WTC11 (cell line): Measurements from ENCODE around the gene LPAR2. TPM values are rescaled to one million over a fixed set of nuclear protein-coding genes. Genes with fewer than 3 reads are reported as not detected.

ENCODE experiments used
- ATAC-seq: fragments of 200-7000 bp; cut with Tn5 transposase; 2 replicates; pipeline ENCODE4 v1.10.0; 2021; ENCODE audit warnings: mild to moderate bottlenecking, moderate library complexity
- CTCF ChIA-PET: fragments of 300-600 bp; sonication (Branson Sonifier 250); formaldehyde crosslinking; loops from one replicate; lab custom pipeline; 2021; ENCODE audit warnings: antibody characterized with exemption; lab: Charles Lee
- POLR2A ChIA-PET: fragments of 350-600 bp; sonication (Branson Sonifier 250); formaldehyde crosslinking; loops from one replicate; lab custom pipeline; 2021; ENCODE audit warnings: antibody characterized with exemption; lab: Charles Lee
- DNase-seq: peaks from one replicate; pipeline ENCODE4 v3.0.0; 2021; ENCODE audit warnings: low spot score
- H3K27ac Mint-ChIP-seq: 2 replicates; pipeline ENCODE4 v1.8.0; 2021; ENCODE audit warnings: mixed read lengths
- H3K27me3 Mint-ChIP-seq: 2 replicates; pipeline ENCODE4 v1.8.0; 2021; ENCODE audit warnings: low read depth, mild to moderate bottlenecking, moderate library complexity, mixed read lengths
- H3K36me3 Mint-ChIP-seq: 2 replicates; pipeline ENCODE4 v1.8.0; 2021; ENCODE audit warnings: mixed read lengths
- H3K4me1 Mint-ChIP-seq: 2 replicates; pipeline ENCODE4 v1.8.0; 2022; ENCODE audit warnings: mixed read lengths
- H3K4me3 Mint-ChIP-seq: 2 replicates; pipeline ENCODE4 v1.8.0; 2021; ENCODE audit warnings: mild to moderate bottlenecking, moderate library complexity, mixed read lengths
- H3K9me3 Mint-ChIP-seq: 2 replicates; pipeline ENCODE4 v1.8.0; 2021; ENCODE audit warnings: mixed read lengths
- CREB1 ChIP-seq: sonication (generic); formaldehyde crosslinking; IDR thresholded peaks from 2 replicates; pipeline ENCODE4 v1.8.0; 2023; ENCODE audit warnings: mild to moderate bottlenecking, missing genetic modification reagents
- ESRRA ChIP-seq: sonication (generic); formaldehyde crosslinking; IDR thresholded peaks from 2 replicates; pipeline ENCODE4 v1.8.1; 2022; ENCODE audit warnings: mild to moderate bottlenecking, missing genetic modification reagents, borderline replicate concordance
- MYBL2 ChIP-seq: sonication (generic); formaldehyde crosslinking; IDR thresholded peaks from 2 replicates; pipeline ENCODE4 v1.8.1; 2023; ENCODE audit warnings: mild to moderate bottlenecking, moderate library complexity, missing genetic modification reagents
- NR1H2 ChIP-seq: sonication (generic); formaldehyde crosslinking; IDR thresholded peaks from 2 replicates; pipeline ENCODE4 v1.9.0; 2021; ENCODE audit warnings: mild to moderate bottlenecking, moderate library complexity, missing genetic modification reagents
- NR2C2 ChIP-seq: sonication (generic); formaldehyde crosslinking; IDR thresholded peaks from 2 replicates; pipeline ENCODE4 v1.8.0; 2022; ENCODE audit warnings: mild to moderate bottlenecking, missing genetic modification reagents
- PRRX2 ChIP-seq: fragments of 250-450 bp; sonication (Bioruptor Pico); IDR thresholded peaks from 2 replicates; pipeline ENCODE4 v1.8.0; 2021; ENCODE audit warnings: mild to moderate bottlenecking
- SMAD4 ChIP-seq: sonication (generic); formaldehyde crosslinking; IDR thresholded peaks from 2 replicates; pipeline ENCODE4 v1.8.0; 2022; ENCODE audit warnings: mild to moderate bottlenecking, missing genetic modification reagents
- SP1 ChIP-seq: sonication (generic); formaldehyde crosslinking; conservative IDR thresholded peaks from 2 replicates; pipeline ENCODE4 v1.8.1; 2022; ENCODE audit warnings: missing genetic modification reagents
- TEAD1 ChIP-seq: sonication (generic); formaldehyde crosslinking; IDR thresholded peaks from 2 replicates; pipeline ENCODE4 v1.8.0; 2022; ENCODE audit warnings: mild to moderate bottlenecking, missing genetic modification reagents
- TP53 ChIP-seq: sonication (generic); formaldehyde crosslinking; IDR thresholded peaks from 2 replicates; pipeline ENCODE4 v1.8.1; 2023; ENCODE audit warnings: mild to moderate bottlenecking, missing genetic modification reagents
- total RNA-seq: library from RNA; stranded (reverse); gene quantifications from 3 replicates; pipeline ENCODE4 v1.2.3, GENCODE V29; 2021
- TF ChIP-seq, protein P1 (sequence below): fragments of 200-600 bp; IDR thresholded peaks from 2 replicates; pipeline ENCODE4 v1.8.0; 2022; ENCODE audit warnings: antibody characterized with exemption
- TF ChIP-seq, protein P2 (sequence below): sonication (generic); formaldehyde crosslinking; IDR thresholded peaks from 2 replicates; pipeline ENCODE4 v1.8.1; 2022; ENCODE audit warnings: low read depth, missing genetic modification reagents, borderline replicate concordance
- TF ChIP-seq, protein P3 (sequence below): sonication (generic); formaldehyde crosslinking; IDR thresholded peaks from 2 replicates; pipeline ENCODE4 v1.8.0; 2022; ENCODE audit warnings: mild to moderate bottlenecking, missing genetic modification reagents
- TF ChIP-seq, protein P4 (sequence below): sonication (generic); formaldehyde crosslinking; IDR thresholded peaks from 2 replicates; pipeline ENCODE4 v1.8.1; 2023; ENCODE audit warnings: mild to moderate bottlenecking, missing genetic modification reagents, moderate library complexity
- TF ChIP-seq, protein P5 (sequence below): fragments of 250-450 bp; sonication (Bioruptor Pico); IDR thresholded peaks from 2 replicates; pipeline ENCODE4 v1.8.0; 2021; ENCODE audit warnings: mild to moderate bottlenecking
- TF ChIP-seq, protein P6 (sequence below): sonication (generic); formaldehyde crosslinking; IDR thresholded peaks from 2 replicates; pipeline ENCODE4 v1.8.0; 2023; ENCODE audit warnings: mild to moderate bottlenecking, missing genetic modification reagents
- TF ChIP-seq, protein P7 (sequence below): fragments of 250-450 bp; sonication (Bioruptor Pico); IDR thresholded peaks from 2 replicates; pipeline ENCODE4 v1.9.0; 2021; ENCODE audit warnings: mild to moderate bottlenecking, borderline replicate concordance

LPAR2 gene
- total RNA-seq, 1 experiment from 2014 or later, result 44.5 TPM

DNA sequence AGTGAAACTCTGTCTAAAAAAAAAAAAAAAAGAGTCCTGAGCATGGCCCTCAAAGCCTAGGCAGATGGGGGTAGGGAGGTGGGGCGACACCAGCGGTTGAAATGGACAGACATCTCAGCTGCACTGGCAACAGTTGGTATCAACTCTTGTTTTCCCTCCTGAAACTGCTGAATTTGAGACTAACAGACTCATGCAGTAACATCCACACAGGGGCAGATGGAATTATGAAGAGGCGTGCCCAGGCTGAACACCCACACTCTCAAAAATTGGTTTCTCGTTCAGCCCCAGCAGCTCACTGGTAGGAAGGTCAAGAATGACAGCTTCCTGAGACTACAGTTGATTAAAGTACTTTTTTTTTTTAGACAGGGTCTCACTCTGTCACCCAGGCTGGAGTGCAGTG is 33.6 kb downstream of the LPAR2 start (continued):
- no peak for TF ChIP-seq PRRX2 (CRISPR knock-in tag)
- TF ChIP-seq, protein P1, sequence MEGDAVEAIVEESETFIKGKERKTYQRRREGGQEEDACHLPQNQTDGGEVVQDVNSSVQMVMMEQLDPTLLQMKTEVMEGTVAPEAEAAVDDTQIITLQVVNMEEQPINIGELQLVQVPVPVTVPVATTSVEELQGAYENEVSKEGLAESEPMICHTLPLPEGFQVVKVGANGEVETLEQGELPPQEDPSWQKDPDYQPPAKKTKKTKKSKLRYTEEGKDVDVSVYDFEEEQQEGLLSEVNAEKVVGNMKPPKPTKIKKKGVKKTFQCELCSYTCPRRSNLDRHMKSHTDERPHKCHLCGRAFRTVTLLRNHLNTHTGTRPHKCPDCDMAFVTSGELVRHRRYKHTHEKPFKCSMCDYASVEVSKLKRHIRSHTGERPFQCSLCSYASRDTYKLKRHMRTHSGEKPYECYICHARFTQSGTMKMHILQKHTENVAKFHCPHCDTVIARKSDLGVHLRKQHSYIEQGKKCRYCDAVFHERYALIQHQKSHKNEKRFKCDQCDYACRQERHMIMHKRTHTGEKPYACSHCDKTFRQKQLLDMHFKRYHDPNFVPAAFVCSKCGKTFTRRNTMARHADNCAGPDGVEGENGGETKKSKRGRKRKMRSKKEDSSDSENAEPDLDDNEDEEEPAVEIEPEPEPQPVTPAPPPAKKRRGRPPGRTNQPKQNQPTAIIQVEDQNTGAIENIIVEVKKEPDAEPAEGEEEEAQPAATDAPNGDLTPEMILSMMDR, result no peak
- TF ChIP-seq SP1 (CRISPR knock-in tag), result no peak

DNA sequence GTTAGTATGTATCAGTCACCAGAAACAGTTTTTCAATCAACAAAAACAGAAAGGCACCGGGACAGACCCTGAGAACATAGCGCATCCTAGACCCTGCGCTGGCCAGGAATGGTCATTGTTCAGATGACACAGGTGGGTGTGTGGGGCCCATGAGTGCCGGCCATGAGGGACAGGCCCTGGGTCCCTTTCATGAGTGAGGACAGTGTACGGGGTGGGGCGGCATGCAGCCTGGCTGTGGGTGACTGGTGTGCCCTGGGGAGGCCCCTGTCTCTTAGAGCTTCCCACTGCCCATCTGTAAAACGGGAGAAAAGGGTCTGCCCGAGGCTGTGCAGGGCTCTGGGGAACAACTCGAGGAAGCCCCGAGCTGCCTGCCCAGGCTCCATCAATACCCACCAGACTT is 35.3 kb downstream of the LPAR2 start:
- Mint-ChIP-seq H3K4me3 (no peak overlapping the region), H3K27ac (peak overlapping the region; percentile 32; the same call in 1 of the 2 replicates), H3K27me3 (no peaks in the 10 kb centered on the region), H3K4me1 (peaks cover 22% of the 10 kb centered on the region)
- CTCF ChIA-PET, result interaction anchor here (1.2 to 5.6 kb wide), 2 partner anchors 38 to 51 kb away, joined by 4 to 22 read pairs; partner anchors contain the start of gene GMIP
- TF ChIP-seq, protein P2, sequence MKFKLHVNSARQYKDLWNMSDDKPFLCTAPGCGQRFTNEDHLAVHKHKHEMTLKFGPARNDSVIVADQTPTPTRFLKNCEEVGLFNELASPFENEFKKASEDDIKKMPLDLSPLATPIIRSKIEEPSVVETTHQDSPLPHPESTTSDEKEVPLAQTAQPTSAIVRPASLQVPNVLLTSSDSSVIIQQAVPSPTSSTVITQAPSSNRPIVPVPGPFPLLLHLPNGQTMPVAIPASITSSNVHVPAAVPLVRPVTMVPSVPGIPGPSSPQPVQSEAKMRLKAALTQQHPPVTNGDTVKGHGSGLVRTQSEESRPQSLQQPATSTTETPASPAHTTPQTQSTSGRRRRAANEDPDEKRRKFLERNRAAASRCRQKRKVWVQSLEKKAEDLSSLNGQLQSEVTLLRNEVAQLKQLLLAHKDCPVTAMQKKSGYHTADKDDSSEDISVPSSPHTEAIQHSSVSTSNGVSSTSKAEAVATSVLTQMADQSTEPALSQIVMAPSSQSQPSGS (CRISPR knock-in tag), result no peak
- no peak for TF ChIP-seq MYBL2 (CRISPR knock-in tag)
- no peak for TF ChIP-seq ESRRA (CRISPR knock-in tag)
- TF ChIP-seq, protein P3, sequence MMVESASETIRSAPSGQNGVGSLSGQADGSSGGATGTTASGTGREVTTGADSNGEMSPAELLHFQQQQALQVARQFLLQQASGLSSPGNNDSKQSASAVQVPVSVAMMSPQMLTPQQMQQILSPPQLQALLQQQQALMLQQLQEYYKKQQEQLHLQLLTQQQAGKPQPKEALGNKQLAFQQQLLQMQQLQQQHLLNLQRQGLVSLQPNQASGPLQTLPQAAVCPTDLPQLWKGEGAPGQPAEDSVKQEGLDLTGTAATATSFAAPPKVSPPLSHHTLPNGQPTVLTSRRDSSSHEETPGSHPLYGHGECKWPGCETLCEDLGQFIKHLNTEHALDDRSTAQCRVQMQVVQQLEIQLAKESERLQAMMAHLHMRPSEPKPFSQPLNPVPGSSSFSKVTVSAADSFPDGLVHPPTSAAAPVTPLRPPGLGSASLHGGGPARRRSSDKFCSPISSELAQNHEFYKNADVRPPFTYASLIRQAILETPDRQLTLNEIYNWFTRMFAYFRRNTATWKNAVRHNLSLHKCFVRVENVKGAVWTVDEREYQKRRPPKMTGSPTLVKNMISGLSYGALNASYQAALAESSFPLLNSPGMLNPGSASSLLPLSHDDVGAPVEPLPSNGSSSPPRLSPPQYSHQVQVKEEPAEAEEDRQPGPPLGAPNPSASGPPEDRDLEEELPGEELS, result no peak
- TF ChIP-seq NR1H2, result no peak
- TF ChIP-seq SP1 (CRISPR knock-in tag), result no peak
- TF ChIP-seq, protein P4, sequence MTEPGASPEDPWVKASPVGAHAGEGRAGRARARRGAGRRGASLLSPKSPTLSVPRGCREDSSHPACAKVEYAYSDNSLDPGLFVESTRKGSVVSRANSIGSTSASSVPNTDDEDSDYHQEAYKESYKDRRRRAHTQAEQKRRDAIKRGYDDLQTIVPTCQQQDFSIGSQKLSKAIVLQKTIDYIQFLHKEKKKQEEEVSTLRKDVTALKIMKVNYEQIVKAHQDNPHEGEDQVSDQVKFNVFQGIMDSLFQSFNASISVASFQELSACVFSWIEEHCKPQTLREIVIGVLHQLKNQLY (CRISPR knock-in tag), result no peak
- no peak for TF ChIP-seq SMAD4 (CRISPR knock-in tag)
- TF ChIP-seq, protein P5, sequence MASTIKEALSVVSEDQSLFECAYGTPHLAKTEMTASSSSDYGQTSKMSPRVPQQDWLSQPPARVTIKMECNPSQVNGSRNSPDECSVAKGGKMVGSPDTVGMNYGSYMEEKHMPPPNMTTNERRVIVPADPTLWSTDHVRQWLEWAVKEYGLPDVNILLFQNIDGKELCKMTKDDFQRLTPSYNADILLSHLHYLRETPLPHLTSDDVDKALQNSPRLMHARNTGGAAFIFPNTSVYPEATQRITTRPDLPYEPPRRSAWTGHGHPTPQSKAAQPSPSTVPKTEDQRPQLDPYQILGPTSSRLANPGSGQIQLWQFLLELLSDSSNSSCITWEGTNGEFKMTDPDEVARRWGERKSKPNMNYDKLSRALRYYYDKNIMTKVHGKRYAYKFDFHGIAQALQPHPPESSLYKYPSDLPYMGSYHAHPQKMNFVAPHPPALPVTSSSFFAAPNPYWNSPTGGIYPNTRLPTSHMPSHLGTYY (CRISPR knock-in tag), result no peak
- TF ChIP-seq NR2C2 (CRISPR knock-in tag), result no peak
- TF ChIP-seq TP53 (CRISPR knock-in tag), result no peak
- TF ChIP-seq CREB1 (CRISPR knock-in tag), result no peak
- TF ChIP-seq, protein P6, sequence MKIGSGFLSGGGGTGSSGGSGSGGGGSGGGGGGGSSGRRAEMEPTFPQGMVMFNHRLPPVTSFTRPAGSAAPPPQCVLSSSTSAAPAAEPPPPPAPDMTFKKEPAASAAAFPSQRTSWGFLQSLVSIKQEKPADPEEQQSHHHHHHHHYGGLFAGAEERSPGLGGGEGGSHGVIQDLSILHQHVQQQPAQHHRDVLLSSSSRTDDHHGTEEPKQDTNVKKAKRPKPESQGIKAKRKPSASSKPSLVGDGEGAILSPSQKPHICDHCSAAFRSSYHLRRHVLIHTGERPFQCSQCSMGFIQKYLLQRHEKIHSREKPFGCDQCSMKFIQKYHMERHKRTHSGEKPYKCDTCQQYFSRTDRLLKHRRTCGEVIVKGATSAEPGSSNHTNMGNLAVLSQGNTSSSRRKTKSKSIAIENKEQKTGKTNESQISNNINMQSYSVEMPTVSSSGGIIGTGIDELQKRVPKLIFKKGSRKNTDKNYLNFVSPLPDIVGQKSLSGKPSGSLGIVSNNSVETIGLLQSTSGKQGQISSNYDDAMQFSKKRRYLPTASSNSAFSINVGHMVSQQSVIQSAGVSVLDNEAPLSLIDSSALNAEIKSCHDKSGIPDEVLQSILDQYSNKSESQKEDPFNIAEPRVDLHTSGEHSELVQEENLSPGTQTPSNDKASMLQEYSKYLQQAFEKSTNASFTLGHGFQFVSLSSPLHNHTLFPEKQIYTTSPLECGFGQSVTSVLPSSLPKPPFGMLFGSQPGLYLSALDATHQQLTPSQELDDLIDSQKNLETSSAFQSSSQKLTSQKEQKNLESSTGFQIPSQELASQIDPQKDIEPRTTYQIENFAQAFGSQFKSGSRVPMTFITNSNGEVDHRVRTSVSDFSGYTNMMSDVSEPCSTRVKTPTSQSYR (CRISPR knock-in tag), result no peak
- no peak for TF ChIP-seq TEAD1 (CRISPR knock-in tag)
- TF ChIP-seq, protein P7, sequence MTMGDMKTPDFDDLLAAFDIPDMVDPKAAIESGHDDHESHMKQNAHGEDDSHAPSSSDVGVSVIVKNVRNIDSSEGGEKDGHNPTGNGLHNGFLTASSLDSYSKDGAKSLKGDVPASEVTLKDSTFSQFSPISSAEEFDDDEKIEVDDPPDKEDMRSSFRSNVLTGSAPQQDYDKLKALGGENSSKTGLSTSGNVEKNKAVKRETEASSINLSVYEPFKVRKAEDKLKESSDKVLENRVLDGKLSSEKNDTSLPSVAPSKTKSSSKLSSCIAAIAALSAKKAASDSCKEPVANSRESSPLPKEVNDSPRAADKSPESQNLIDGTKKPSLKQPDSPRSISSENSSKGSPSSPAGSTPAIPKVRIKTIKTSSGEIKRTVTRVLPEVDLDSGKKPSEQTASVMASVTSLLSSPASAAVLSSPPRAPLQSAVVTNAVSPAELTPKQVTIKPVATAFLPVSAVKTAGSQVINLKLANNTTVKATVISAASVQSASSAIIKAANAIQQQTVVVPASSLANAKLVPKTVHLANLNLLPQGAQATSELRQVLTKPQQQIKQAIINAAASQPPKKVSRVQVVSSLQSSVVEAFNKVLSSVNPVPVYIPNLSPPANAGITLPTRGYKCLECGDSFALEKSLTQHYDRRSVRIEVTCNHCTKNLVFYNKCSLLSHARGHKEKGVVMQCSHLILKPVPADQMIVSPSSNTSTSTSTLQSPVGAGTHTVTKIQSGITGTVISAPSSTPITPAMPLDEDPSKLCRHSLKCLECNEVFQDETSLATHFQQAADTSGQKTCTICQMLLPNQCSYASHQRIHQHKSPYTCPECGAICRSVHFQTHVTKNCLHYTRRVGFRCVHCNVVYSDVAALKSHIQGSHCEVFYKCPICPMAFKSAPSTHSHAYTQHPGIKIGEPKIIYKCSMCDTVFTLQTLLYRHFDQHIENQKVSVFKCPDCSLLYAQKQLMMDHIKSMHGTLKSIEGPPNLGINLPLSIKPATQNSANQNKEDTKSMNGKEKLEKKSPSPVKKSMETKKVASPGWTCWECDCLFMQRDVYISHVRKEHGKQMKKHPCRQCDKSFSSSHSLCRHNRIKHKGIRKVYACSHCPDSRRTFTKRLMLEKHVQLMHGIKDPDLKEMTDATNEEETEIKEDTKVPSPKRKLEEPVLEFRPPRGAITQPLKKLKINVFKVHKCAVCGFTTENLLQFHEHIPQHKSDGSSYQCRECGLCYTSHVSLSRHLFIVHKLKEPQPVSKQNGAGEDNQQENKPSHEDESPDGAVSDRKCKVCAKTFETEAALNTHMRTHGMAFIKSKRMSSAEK, result no peak
- TF ChIP-seq, all 79 proteins: peak for 0
- no peaks in the 10 kb centered on the region for H3K9me3 Mint-ChIP-seq
- ATAC-seq (no peak), DNase-seq (no peak)
- no peaks in the 10 kb centered on the region for H3K36me3 Mint-ChIP-seq
- POLR2A ChIA-PET, result no interaction called here
